ENCODE data around the gene FDPS.

The FDPS gene

DNA sequence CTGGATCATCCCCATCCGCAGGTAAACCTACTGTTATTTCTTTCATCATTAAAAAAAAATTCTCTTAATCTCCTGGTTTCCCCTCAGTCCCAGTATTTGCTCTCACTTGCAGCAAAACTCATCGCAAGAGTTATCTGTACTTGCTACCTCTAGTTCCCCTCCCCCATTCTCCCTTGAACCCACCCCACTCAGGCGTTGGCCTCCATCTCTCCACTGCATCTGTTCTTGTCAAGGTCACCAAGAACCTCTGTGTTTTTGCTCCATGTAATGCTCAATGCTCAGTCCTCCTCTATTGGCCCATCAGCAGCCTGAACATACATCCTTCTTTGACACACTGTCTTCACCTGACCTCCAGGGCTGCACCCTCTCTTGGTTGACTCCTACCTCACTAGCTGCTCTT, 12.0 kb upstream of the FDPS start:
- Mint-ChIP-seq H3K36me3 (no peaks in the 10 kb centered on the region), H3K4me3 (no peak overlapping the region), H3K4me1 (peaks cover 6% of the 10 kb centered on the region), H3K9me3 (no peaks in the 10 kb centered on the region), H3K27ac (no peak overlapping the region)
- no peak for ATAC-seq
- DNase-seq (ENCODE audit: low spot score in 2 of 2): no peak

- Mint-ChIP-seq H3K9me3 (no peaks in the 10 kb centered on the region), H3K4me1 (peaks cover 6% of the 10 kb centered on the region), H3K36me3 (no peaks in the 10 kb centered on the region), H3K27ac (no peak overlapping the region), H3K4me3 (no peak overlapping the region)
- DNase-seq (ENCODE audit: low spot score in 2 of 2) (no peak), ATAC-seq (no peak)
These were observed 11.3 kb upstream of the FDPS start for GRCh38 chr1:155297384-155297783.

DNA sequence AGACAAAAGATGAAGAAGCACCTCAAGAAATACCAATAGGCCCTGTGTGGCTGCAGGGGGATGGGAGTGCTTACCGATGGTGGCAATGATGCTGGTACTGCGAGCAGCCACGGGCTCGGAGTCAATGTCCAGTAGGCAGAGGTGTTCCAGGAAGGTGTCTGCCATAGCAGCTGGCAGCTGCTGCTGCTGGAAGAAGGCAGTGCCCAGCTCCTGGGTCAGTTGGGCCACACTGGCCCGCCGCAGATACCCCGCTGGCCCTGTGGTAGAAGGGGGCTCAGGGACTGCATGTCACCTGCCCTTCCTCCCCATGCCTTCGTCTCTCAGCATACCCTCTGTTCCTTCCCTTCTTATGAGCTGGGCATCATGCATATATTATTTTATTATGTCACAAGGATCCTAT, 8.6 kb upstream of the FDPS start:
- Mint-ChIP-seq H3K36me3 (no peaks in the 10 kb centered on the region), H3K4me3 (no peak overlapping the region), H3K27ac (no peak overlapping the region), H3K9me3 (no peaks in the 10 kb centered on the region), H3K4me1 (peaks cover under 1% of the 10 kb centered on the region)
- no peak for ATAC-seq
- no peak for DNase-seq (ENCODE audit: low spot score in 2 of 2)

- Mint-ChIP-seq H3K27ac (no peak overlapping the region), H3K36me3 (no peaks in the 10 kb centered on the region), H3K4me3 (no peak overlapping the region), H3K4me1 (no peaks in the 10 kb centered on the region), H3K9me3 (no peaks in the 10 kb centered on the region)
- ATAC-seq (no peak), DNase-seq (ENCODE audit: low spot score in 2 of 2) (no peak)
These were observed 7.9 kb upstream of the FDPS start for GRCh38 chr1:155300553-155301329.

DNA sequence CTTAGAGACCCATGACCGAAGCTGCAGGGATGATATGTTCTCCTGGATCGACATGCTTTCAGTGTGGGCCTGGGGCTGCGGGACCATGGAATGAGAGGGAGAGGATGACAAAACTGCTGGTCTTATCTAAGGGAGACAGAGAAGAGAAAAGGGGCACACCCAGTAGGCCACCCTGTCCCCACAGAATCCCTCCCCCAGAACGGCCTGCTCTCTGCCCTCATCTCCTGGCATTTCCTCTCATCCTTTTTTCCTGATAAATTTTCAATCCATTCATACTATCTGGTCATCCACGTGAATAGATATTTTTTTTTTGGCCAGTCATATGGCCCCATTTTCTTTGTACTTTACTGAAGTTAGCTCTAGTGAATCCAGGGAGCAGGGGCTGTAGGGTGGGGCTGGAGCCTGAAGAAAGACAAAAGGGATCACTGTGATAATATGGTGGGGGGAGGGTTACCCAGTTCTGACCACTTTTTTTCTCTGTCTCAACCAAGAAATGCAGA, 7.3 kb upstream of the FDPS start, which contains the start of gene PKLR:
Gene PKLR, minus strand, starts transcription at position 97 of the 500 bp plus-strand sequence. Its CDS starts 43 bp downstream, at position 54.
- Mint-ChIP-seq H3K27ac (no peak within 1 kb of the TSS), H3K36me3 (no peaks in the 10 kb centered on the region), H3K9me3 (no peaks in the 10 kb centered on the region), H3K4me1 (no peaks in the 10 kb centered on the region), H3K4me3 (no peak within 1 kb of the TSS)
- DNase-seq (ENCODE audit: low spot score in 2 of 2) (no peak), ATAC-seq (no peak)

DNA sequence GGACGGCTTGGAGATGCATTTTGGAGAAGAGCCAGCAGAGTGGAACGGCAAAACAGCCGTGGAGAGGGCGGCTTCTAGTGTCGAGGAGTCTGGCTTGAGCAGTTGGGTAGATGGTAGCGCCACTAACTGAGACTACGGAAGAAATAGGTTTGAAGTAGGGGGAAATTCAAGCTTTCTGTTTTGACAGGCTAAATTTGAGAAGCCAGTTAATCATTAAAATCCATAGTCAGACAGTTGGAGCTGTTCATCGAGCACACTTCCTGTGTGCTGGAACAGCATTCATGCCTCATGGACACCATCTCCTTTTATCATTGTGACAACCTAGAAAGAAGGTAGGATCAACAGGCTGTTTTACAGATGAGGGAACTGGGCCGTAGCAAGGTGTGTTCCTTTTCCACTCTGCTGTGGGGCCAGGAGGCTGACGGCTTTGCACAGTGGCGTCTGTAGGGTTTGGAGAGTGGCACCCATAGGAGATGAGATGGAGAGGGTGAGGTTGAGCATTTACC, 4.1 kb upstream of the FDPS start:
- Mint-ChIP-seq H3K27ac (peak overlapping the region; percentile 70), H3K4me1 (peaks cover 3% of the 10 kb centered on the region), H3K4me3 (no peak overlapping the region), H3K9me3 (no peaks in the 10 kb centered on the region), H3K36me3 (peaks cover 17% of the 10 kb centered on the region)
- ATAC-seq: no peak
- no peak for DNase-seq (ENCODE audit: low spot score in 2 of 2)

DNA sequence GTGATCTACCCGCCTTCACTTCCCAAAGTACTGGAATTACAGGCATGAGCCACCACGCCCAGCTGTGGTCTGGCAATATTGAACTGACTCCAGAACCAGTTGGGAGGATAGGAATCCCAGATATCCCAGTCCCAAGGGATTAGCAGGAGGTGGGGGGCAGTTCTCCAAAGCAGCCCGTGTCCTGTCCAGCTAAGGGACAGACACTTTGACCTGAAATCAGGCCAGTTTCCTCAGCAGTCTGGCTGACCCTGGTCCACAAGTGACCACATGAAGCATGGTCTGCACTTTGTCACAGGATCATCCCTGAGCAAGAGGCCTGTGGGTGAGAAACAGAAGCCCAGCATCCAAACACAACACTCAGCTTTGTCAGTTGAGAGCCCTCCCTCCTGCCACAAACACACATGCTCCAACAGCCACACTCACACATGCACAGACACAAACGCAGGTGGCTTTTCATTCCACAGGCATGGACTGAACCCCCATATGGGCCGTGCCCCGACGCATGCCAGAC, 2.7 kb upstream of the FDPS start:
- H3K27ac Mint-ChIP-seq: peak overlapping the region; percentile 35
- no peaks in the 10 kb centered on the region for H3K9me3 Mint-ChIP-seq
- peaks cover 11% of the 10 kb centered on the region for H3K4me1 Mint-ChIP-seq
- DNase-seq (ENCODE audit: low spot score in 2 of 2) (no peak), ATAC-seq (no peak)
- H3K36me3 Mint-ChIP-seq: peaks cover 30% of the 10 kb centered on the region
- H3K4me3 Mint-ChIP-seq: no peak overlapping the region

DNA sequence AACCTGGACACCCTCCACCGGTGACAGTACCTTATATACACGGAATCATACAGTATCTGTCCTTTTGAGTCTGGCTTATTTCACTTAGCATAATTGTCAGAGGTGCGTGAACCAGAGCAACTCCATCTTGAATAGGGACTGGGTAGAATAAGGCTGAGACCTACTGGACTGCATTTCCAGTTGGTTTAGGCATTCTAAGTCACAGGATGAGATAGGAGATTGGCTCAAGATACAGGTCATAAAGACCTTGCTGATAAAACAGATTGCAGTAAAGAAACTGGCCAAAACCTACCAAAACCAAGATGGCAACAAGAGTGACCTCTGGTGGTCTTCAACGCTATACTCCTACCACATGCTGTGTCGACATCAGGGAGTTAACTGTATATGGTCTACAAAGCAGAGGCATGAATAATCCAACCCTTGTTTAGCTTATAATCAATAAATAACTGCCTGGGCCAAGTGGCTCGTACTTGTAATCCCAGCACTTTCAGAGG, 1.4 kb upstream of the FDPS start:
- Mint-ChIP-seq H3K27ac (no peak overlapping the region), H3K4me3 (peak overlapping the region; percentile 96), H3K4me1 (peaks cover 25% of the 10 kb centered on the region), H3K36me3 (peaks cover 44% of the 10 kb centered on the region), H3K9me3 (no peaks in the 10 kb centered on the region)
- DNase-seq (ENCODE audit: low spot score in 2 of 2) (no peak), ATAC-seq (no peak)

- H3K9me3 Mint-ChIP-seq: no peaks in the 10 kb centered on the region
- DNase-seq (ENCODE audit: low spot score in 2 of 2) (no peak), ATAC-seq (no peak)
- H3K4me3 Mint-ChIP-seq: peak overlapping the region; percentile 96
- peak overlapping the region; percentile 97 for H3K27ac Mint-ChIP-seq
- H3K36me3 Mint-ChIP-seq: peaks cover 66% of the 10 kb centered on the region
- peaks cover 34% of the 10 kb centered on the region for H3K4me1 Mint-ChIP-seq
These were observed 856 bp downstream of the FDPS start for GRCh38 chr1:155309423-155310021.

- Mint-ChIP-seq H3K4me3 (no peak overlapping the region), H3K36me3 (peaks cover 96% of the 10 kb centered on the region), H3K9me3 (no peaks in the 10 kb centered on the region), H3K4me1 (peaks cover 34% of the 10 kb centered on the region), H3K27ac (peak overlapping the region; percentile 65)
- ATAC-seq (no peak), DNase-seq (ENCODE audit: low spot score in 2 of 2) (no peak)
These were observed 4.6 kb downstream of the FDPS start for GRCh38 chr1:155313261-155313660.

- Mint-ChIP-seq H3K27ac (no peak overlapping the region), H3K9me3 (no peaks in the 10 kb centered on the region), H3K4me3 (no peak overlapping the region), H3K4me1 (peaks cover 46% of the 10 kb centered on the region), H3K36me3 (peaks cover 93% of the 10 kb centered on the region)
- DNase-seq (ENCODE audit: low spot score in 2 of 2) (no peak), ATAC-seq (no peak)
These were observed 8.3 kb downstream of the FDPS start for GRCh38 chr1:155316922-155317321.

DNA sequence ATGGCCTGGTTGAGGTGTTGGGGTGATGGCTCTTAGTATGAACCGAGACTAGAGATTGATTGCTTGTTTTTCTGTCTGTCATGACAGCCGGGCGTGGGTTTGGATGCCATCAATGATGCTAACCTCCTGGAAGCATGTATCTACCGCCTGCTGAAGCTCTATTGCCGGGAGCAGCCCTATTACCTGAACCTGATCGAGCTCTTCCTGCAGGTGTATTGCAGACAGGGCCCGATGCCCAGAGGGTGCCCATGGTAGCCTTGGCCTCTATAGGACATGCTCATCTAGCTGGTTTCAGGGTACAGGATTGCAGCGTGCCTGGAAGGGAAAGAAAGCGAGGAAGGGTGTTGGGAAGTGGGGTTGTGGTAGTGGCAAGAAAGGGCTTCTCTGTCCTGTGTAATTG, 9.4 kb downstream of the FDPS start:
- Mint-ChIP-seq H3K36me3 (peaks cover 81% of the 10 kb centered on the region), H3K27ac (peak overlapping the region; percentile 48)

GRCh38 chr1:155319536-155319935, 10.9 kb downstream of the FDPS start:
- DNase-seq (ENCODE audit: low spot score in 2 of 2) (no peak), ATAC-seq (no peak)
- Mint-ChIP-seq H3K9me3 (no peaks in the 10 kb centered on the region), H3K4me3 (no peak overlapping the region), H3K4me1 (peaks cover 39% of the 10 kb centered on the region), H3K36me3 (peaks cover 73% of the 10 kb centered on the region), H3K27ac (no peak overlapping the region)

More for the DNA sequence above, 9.4 kb downstream of the FDPS start:
- no peak for DNase-seq (ENCODE audit: low spot score in 2 of 2)
- ATAC-seq: no peak
- Mint-ChIP-seq H3K4me1 (peaks cover 45% of the 10 kb centered on the region), H3K4me3 (no peak overlapping the region), H3K9me3 (no peaks in the 10 kb centered on the region)

GRCh38 chr1:155320252-155320651, 11.6 kb downstream of the FDPS start:
- DNase-seq (ENCODE audit: low spot score in 2 of 2): no peak
- Mint-ChIP-seq H3K9me3 (no peaks in the 10 kb centered on the region), H3K36me3 (peaks cover 66% of the 10 kb centered on the region), H3K4me1 (peaks cover 40% of the 10 kb centered on the region), H3K4me3 (peak overlapping the region; percentile 82), H3K27ac (peak overlapping the region; percentile 0)
- no peak for ATAC-seq
